A673 (cell line): ENCODE results near the gene EPHA8. TPM values are rescaled to one million over a fixed set of nuclear protein-coding genes. Genes with fewer than 3 reads are reported as not detected.

Experiments
- BruUV-seq: library from RNA; stranded (reverse); fragments of 400-500 nt; replicated peaks from 2 replicates; lab custom pipeline; 2021; lab: Mats Ljungman, UMichigan
- CTCF ChIA-PET: fragments of 300-600 bp; sonication (Branson Sonifier 250); formaldehyde crosslinking; loops from one replicate; lab custom pipeline; 2022; ENCODE audit warnings: antibody characterized with exemption; lab: Charles Lee
- POLR2A ChIA-PET: fragments of 300-600 bp; sonication (Branson Sonifier 250); formaldehyde crosslinking; loops from one replicate; lab custom pipeline; 2022; ENCODE audit warnings: antibody characterized with exemption; ENCODE audit not compliant: low non-redundant PET; lab: Charles Lee
- DNase-seq: peaks from one replicate; pipeline ENCODE4 v3.0.0-alpha.2; 2015; ENCODE audit warnings: low spot score
- H3K27ac ChIP-seq: fragments of 200-600 bp; sonication (generic); 2 replicates; pipeline ENCODE4 v1.5.1; 2016; ENCODE audit warnings: mixed run types, low read depth, mild to moderate bottlenecking, mixed read lengths, antibody characterized with exemption, low read length; ENCODE audit not compliant: poor library complexity, severe bottlenecking
- H3K27me3 ChIP-seq: fragments of 200-600 bp; sonication (generic); replicated peaks from 2 replicates; pipeline ENCODE4 v1.6.1; 2017; ENCODE audit warnings: mixed run types, low read depth, mild to moderate bottlenecking, mixed read lengths, antibody characterized with exemption, low read length; ENCODE audit not compliant: insufficient read depth, poor library complexity
- H3K36me3 ChIP-seq: fragments of 200-600 bp; sonication (generic); 2 replicates; pipeline ENCODE4 v1.6.1; 2016; ENCODE audit warnings: mixed run types, mild to moderate bottlenecking, mixed read lengths, antibody characterized with exemption, low read length; ENCODE audit not compliant: insufficient read depth, poor library complexity, severe bottlenecking
- H3K4me1 ChIP-seq: fragments of 200-600 bp; sonication (generic); 2 replicates; pipeline ENCODE4 v1.6.1; 2017; ENCODE audit warnings: mixed run types, mild to moderate bottlenecking, mixed read lengths, antibody characterized with exemption, low read length; ENCODE audit not compliant: insufficient read depth, poor library complexity, severe bottlenecking
- H3K4me3 ChIP-seq: fragments of 200-600 bp; sonication (generic); 2 replicates; pipeline ENCODE4 v1.5.1; 2016; ENCODE audit warnings: low read depth, mixed run types, mild to moderate bottlenecking, mixed read lengths, low read length; ENCODE audit not compliant: poor library complexity, severe bottlenecking
- H3K9me3 ChIP-seq: fragments of 200-600 bp; sonication (generic); 2 replicates; pipeline ENCODE4 v1.6.1; 2016; ENCODE audit warnings: mixed run types, low read depth, mild to moderate bottlenecking, mixed read lengths, antibody characterized with exemption, low read length; ENCODE audit not compliant: poor library complexity, severe bottlenecking
- EZH2 ChIP-seq: fragments of 200-600 bp; sonication (generic); IDR thresholded peaks from 2 replicates; pipeline ENCODE4 v1.6.1; 2017; ENCODE audit warnings: borderline replicate concordance, low read depth, mild to moderate bottlenecking, mixed read lengths, antibody characterized with exemption, low read length; ENCODE audit not compliant: poor library complexity, severe bottlenecking
- intact Hi-C: fragments of 100-400 bp; cut with micrococcal nuclease; formaldehyde crosslinking; loops from one replicate; pipeline ENCODE4 v1.10.0; 2022; ENCODE audit not compliant: unreplicated experiment
- total RNA-seq: library from RNA; stranded (reverse); gene quantifications from 2 replicates; pipeline ENCODE4 v1.2.3, GENCODE V29; 2021
- TF ChIP-seq, protein P1 (sequence below): fragments of 300-800, 200-600 bp; sonication (generic); conservative IDR thresholded peaks from 2 replicates; pipeline ENCODE4 v1.5.1; 2017; ENCODE audit warnings: low read depth, mild to moderate bottlenecking, antibody characterized with exemption, low read length, moderate library complexity, mixed read lengths

EPHA8 gene
- total RNA-seq, 1 experiment from 2014 or later = not detected

GRCh38 chr1:22525646-22526045 is 37.6 kb upstream of the EPHA8 start:
- ChIA-PET POLR2A (no interaction called here), CTCF (no interaction called here)
- no peaks in the 10 kb centered on the region for H3K27me3 ChIP-seq
- TF ChIP-seq EZH2 = no peak
- peaks cover 10% of the 10 kb centered on the region for H3K36me3 ChIP-seq
- H3K9me3 ChIP-seq = no peaks in the 10 kb centered on the region
- DNase-seq = no peak
- no peaks in the 10 kb centered on the region for H3K4me1 ChIP-seq
- H3K4me3 ChIP-seq = no peak overlapping the region
- intact Hi-C loops = no loop called here
- no TSS peak for BruUV-seq
- H3K27ac ChIP-seq = no peak overlapping the region

GRCh38 chr1:22526098-22526497 is 37.2 kb upstream of the EPHA8 start:
- ChIA-PET POLR2A (no interaction called here), CTCF (no interaction called here)
- H3K9me3 ChIP-seq = no peaks in the 10 kb centered on the region
- no peak for TF ChIP-seq EZH2
- TF ChIP-seq, protein P1, sequence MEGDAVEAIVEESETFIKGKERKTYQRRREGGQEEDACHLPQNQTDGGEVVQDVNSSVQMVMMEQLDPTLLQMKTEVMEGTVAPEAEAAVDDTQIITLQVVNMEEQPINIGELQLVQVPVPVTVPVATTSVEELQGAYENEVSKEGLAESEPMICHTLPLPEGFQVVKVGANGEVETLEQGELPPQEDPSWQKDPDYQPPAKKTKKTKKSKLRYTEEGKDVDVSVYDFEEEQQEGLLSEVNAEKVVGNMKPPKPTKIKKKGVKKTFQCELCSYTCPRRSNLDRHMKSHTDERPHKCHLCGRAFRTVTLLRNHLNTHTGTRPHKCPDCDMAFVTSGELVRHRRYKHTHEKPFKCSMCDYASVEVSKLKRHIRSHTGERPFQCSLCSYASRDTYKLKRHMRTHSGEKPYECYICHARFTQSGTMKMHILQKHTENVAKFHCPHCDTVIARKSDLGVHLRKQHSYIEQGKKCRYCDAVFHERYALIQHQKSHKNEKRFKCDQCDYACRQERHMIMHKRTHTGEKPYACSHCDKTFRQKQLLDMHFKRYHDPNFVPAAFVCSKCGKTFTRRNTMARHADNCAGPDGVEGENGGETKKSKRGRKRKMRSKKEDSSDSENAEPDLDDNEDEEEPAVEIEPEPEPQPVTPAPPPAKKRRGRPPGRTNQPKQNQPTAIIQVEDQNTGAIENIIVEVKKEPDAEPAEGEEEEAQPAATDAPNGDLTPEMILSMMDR = no peak
- peaks cover 9% of the 10 kb centered on the region for H3K36me3 ChIP-seq
- H3K4me1 ChIP-seq = no peaks in the 10 kb centered on the region
- DNase-seq = no peak
- no peak overlapping the region for H3K27ac ChIP-seq
- no peaks in the 10 kb centered on the region for H3K27me3 ChIP-seq
- BruUV-seq = no TSS peak
- H3K4me3 ChIP-seq = no peak overlapping the region
- intact Hi-C loops = no loop called here

DNA sequence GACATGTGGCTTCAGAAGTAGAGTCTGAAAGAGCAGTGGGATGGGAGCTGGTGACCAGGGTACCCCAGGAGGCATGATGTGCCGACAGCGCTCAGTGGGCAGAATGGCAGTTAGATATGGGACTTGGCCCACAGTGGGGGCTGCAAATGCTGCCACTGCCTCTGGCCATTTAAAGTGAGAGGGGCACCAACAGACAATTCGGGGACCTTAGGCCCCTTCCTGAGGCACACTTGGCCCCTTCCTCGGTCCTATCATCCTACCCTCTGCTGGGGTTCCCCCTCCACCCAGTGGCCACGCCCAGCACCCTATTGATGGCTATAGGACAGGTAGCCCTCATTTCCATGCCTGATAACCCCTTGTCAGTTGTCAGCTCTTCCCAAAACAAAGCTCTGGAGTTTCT is 36.6 kb upstream of the EPHA8 start:
- BruUV-seq = no TSS peak
- CTCF ChIA-PET = no interaction called here
- Histone ChIP-seq H3K9me3 (no peaks in the 10 kb centered on the region), H3K36me3 (peaks cover 6% of the 10 kb centered on the region), H3K4me1 (no peaks in the 10 kb centered on the region), H3K27me3 (no peaks in the 10 kb centered on the region), H3K27ac (no peak overlapping the region), H3K4me3 (no peak overlapping the region)
- TF ChIP-seq, protein P1 = no peak
- TF ChIP-seq EZH2 = no peak
- no peak for DNase-seq
- intact Hi-C loops = no loop called here
- POLR2A ChIA-PET = no interaction called here

DNA sequence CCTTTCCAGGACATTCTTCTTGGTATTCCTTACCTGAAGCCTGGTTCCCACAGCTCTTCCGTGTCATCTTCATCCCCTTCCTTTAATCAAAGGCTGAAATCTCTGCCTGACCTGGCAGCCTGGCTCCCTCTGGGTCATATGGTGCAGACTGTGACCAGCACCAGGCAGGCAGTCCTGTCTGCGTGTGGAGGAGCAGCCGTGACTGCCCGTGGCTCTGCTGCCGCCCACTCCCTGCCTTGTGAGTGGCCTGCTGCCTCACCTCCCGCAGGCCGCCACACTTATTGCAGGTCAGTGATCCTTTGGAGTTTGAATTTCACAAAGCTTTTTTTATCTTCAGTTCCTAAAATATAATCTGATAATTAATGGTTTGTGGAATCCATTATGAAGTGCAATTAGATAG is 36.2 kb upstream of the EPHA8 start:
- Histone ChIP-seq H3K4me1 (no peaks in the 10 kb centered on the region), H3K27ac (no peak overlapping the region), H3K27me3 (no peaks in the 10 kb centered on the region), H3K36me3 (peaks cover 4% of the 10 kb centered on the region), H3K9me3 (no peaks in the 10 kb centered on the region), H3K4me3 (no peak overlapping the region)
- TF ChIP-seq, protein P1 = no peak
- TF ChIP-seq EZH2 = no peak
- intact Hi-C loops = no loop called here
- ChIA-PET CTCF (no interaction called here), POLR2A (no interaction called here)
- no peak for DNase-seq
- BruUV-seq = no TSS peak
